Stimulated activated CD4-positive, alpha-beta T cell treated with anti-CD3 and anti-CD28 coated beads, TNF-alpha, amount 100 ng/mL, for 48 hours (primary cell): ENCODE data around the gene SHC3.

Source experiments
- DNase-seq, 3 donors: peaks; one replicate each; pipeline ENCODE4 v3.0.0-alpha.2; 2020; ENCODE audit warnings: low read depth in 3 of 3

SHC3 gene

GRCh38 chr9:89054865-89055495, 123.6 kb downstream of the SHC3 start:
- DNase-seq, result no peak

GRCh38 chr9:89053301-89053700, 125.3 kb downstream of the SHC3 start:
- no peak for DNase-seq

GRCh38 chr9:89052470-89053097, 126.0 kb downstream of the SHC3 start:
- no peak for DNase-seq

- DNase-seq, result no peak
These were observed 127.1 kb downstream of the SHC3 start for GRCh38 chr9:89051421-89052025.

GRCh38 chr9:89049646-89050045, 129.0 kb downstream of the SHC3 start:
- DNase-seq, result no peak

- DNase-seq, result no peak
These were observed 130.0 kb downstream of the SHC3 start for GRCh38 chr9:89048616-89049015.

GRCh38 chr9:89047667-89048066, 131.0 kb downstream of the SHC3 start:
- DNase-seq, result no peak

- no peak for DNase-seq
These were observed 131.8 kb downstream of the SHC3 start for GRCh38 chr9:89046832-89047231.

GRCh38 chr9:89044881-89045280, 133.7 kb downstream of the SHC3 start:
- DNase-seq, result no peak

GRCh38 chr9:89044104-89044503, 134.5 kb downstream of the SHC3 start:
- DNase-seq, result no peak

- DNase-seq, result no peak
These were observed 135.6 kb downstream of the SHC3 start for GRCh38 chr9:89042984-89043383.

- no peak for DNase-seq
These were observed 139.0 kb downstream of the SHC3 start for GRCh38 chr9:89039664-89040063.

GRCh38 chr9:89039104-89039465, 139.5 kb downstream of the SHC3 start:
- no peak for DNase-seq

- DNase-seq, result no peak
These were observed 140.1 kb downstream of the SHC3 start for GRCh38 chr9:89038382-89039103.

GRCh38 chr9:89037891-89038290, 140.7 kb downstream of the SHC3 start:
- DNase-seq, result no peak

- no peak for DNase-seq
These were observed 141.3 kb downstream of the SHC3 start for GRCh38 chr9:89037346-89037745.

- DNase-seq, result no peak
These were observed 141.7 kb downstream of the SHC3 start for GRCh38 chr9:89036891-89037290.

- DNase-seq, result no peak
These were observed 142.2 kb downstream of the SHC3 start for GRCh38 chr9:89036383-89036782.

- DNase-seq, result no peak
These were observed 146.0 kb downstream of the SHC3 start for GRCh38 chr9:89032661-89033060.

- DNase-seq, result no peak
These were observed 146.4 kb downstream of the SHC3 start for GRCh38 chr9:89032173-89032572.

GRCh38 chr9:89029788-89030187, 148.8 kb downstream of the SHC3 start:
- DNase-seq, result no peak

GRCh38 chr9:89026876-89027275, 151.7 kb downstream of the SHC3 start:
- no peak for DNase-seq

GRCh38 chr9:89025553-89025952, 153.1 kb downstream of the SHC3 start:
- DNase-seq, result no peak
